Stomach smooth muscle (tissue), 2 donors: Measurements from ENCODE around the gene DHX57.

Source experiments
- H3K27ac ChIP-seq: one replicate; pipeline ENCODE4 v1.7.0; 2013; ENCODE audit warnings: mild to moderate bottlenecking, low read length, inconsistent platforms
- H3K27me3 ChIP-seq, 2 donors: one replicate each; pipeline ENCODE4 v1.7.0; 2013; ENCODE audit warnings: low read length in 2 of 2; ENCODE audit not compliant: insufficient read depth in 2 of 2, control insufficient read depth in 1 of 2
- H3K36me3 ChIP-seq, 2 donors: one replicate each; pipeline ENCODE4 v1.7.0; 2013; ENCODE audit warnings: low read length in 2 of 2; ENCODE audit not compliant: control insufficient read depth in 2 of 2, insufficient read depth in 2 of 2
- H3K4me1 ChIP-seq: one replicate; pipeline ENCODE4 v1.7.0; 2013; ENCODE audit warnings: low read length; ENCODE audit not compliant: control insufficient read depth, insufficient read depth
- H3K4me3 ChIP-seq, 2 donors: one replicate each; pipeline ENCODE4 v1.7.0; 2013; ENCODE audit warnings: low read length in 2 of 2
- H3K9ac ChIP-seq, 2 donors: one replicate each; pipeline ENCODE4 v1.7.0; 2013; ENCODE audit warnings: low read length in 2 of 2, mild to moderate bottlenecking in 1 of 2
- H3K9me3 ChIP-seq, 2 donors: one replicate each; pipeline ENCODE4 v1.7.0; 2013; ENCODE audit warnings: low read length in 2 of 2; ENCODE audit not compliant: control insufficient read depth in 2 of 2
- donor health status: healthy.
- donor health status: Pancreatic carcinoma.

The DHX57 gene

GRCh38 chr2:38871432-38871831 lies 4.3 kb downstream of the DHX57 start:
- Histone ChIP-seq H3K4me3 (no peak overlapping the region), H3K9ac (no peak overlapping the region), H3K4me1 (peaks cover 8% of the 10 kb centered on the region), H3K36me3 (peaks cover 0 to 3% of the 10 kb centered on the region in 2 donors), H3K9me3 (no peaks in the 10 kb centered on the region), H3K27me3 (no peaks in the 10 kb centered on the region), H3K27ac (no peak overlapping the region)

GRCh38 chr2:38866773-38867443 lies 8.8 kb downstream of the DHX57 start:
- Histone ChIP-seq H3K4me1 (no peaks in the 10 kb centered on the region), H3K27ac (no peak overlapping the region), H3K9ac (no peak overlapping the region), H3K4me3 (no peak overlapping the region), H3K27me3 (no peaks in the 10 kb centered on the region), H3K36me3 (peaks cover 8 to 18% of the 10 kb centered on the region in 2 donors), H3K9me3 (no peaks in the 10 kb centered on the region)

GRCh38 chr2:38863061-38863695 lies 12.6 kb downstream of the DHX57 start:
- Histone ChIP-seq H3K27ac (no peak overlapping the region), H3K36me3 (peaks cover 27 to 37% of the 10 kb centered on the region in 2 donors), H3K4me3 (no peak overlapping the region)

GRCh38 chr2:38862476-38862875 lies 13.3 kb downstream of the DHX57 start:
- Histone ChIP-seq H3K4me1 (no peaks in the 10 kb centered on the region), H3K4me3 (no peak overlapping the region), H3K9me3 (no peaks in the 10 kb centered on the region), H3K36me3 (peaks cover 31 to 37% of the 10 kb centered on the region in 2 donors), H3K9ac (no peak overlapping the region), H3K27me3 (no peaks in the 10 kb centered on the region), H3K27ac (no peak overlapping the region)

More at GRCh38 chr2:38863061-38863695, 12.6 kb downstream of the DHX57 start:
- Histone ChIP-seq H3K9me3 (no peaks in the 10 kb centered on the region), H3K9ac (no peak overlapping the region), H3K27me3 (no peaks in the 10 kb centered on the region), H3K4me1 (no peaks in the 10 kb centered on the region)

- Histone ChIP-seq H3K4me3 (no peak overlapping the region), H3K36me3 (peaks cover 31 to 45% of the 10 kb centered on the region in 2 donors), H3K27ac (no peak overlapping the region), H3K4me1 (no peaks in the 10 kb centered on the region), H3K9ac (no peak overlapping the region), H3K27me3 (no peaks in the 10 kb centered on the region), H3K9me3 (no peaks in the 10 kb centered on the region)
Observed at GRCh38 chr2:38856165-38856564, 19.6 kb downstream of the DHX57 start.

GRCh38 chr2:38850045-38850444 lies 25.7 kb downstream of the DHX57 start:
- Histone ChIP-seq H3K4me3 (no peak overlapping the region), H3K36me3 (peaks cover 27% of the 10 kb centered on the region in 2 donors), H3K4me1 (no peaks in the 10 kb centered on the region), H3K27me3 (no peaks in the 10 kb centered on the region), H3K9me3 (no peaks in the 10 kb centered on the region), H3K27ac (no peak overlapping the region), H3K9ac (no peak overlapping the region)

GRCh38 chr2:38836791-38837190 lies 38.9 kb downstream of the DHX57 start:
- no peak overlapping the region for H3K9ac ChIP-seq

GRCh38 chr2:38835990-38836389 lies 39.7 kb downstream of the DHX57 start:
- H3K4me1 ChIP-seq: no peaks in the 10 kb centered on the region
- H3K9ac ChIP-seq: no peak overlapping the region
- no peak overlapping the region for H3K27ac ChIP-seq
- H3K4me3 ChIP-seq: no peak overlapping the region
- H3K36me3 ChIP-seq: peaks cover 23 to 24% of the 10 kb centered on the region in 2 donors
- no peaks in the 10 kb centered on the region for H3K9me3 ChIP-seq
- no peaks in the 10 kb centered on the region for H3K27me3 ChIP-seq

More at GRCh38 chr2:38836791-38837190, 38.9 kb downstream of the DHX57 start:
- no peaks in the 10 kb centered on the region for H3K27me3 ChIP-seq
- peaks cover 26 to 30% of the 10 kb centered on the region in 2 donors for H3K36me3 ChIP-seq
- H3K9me3 ChIP-seq: no peaks in the 10 kb centered on the region
- H3K4me1 ChIP-seq: no peaks in the 10 kb centered on the region
- no peak overlapping the region for H3K27ac ChIP-seq
- no peak overlapping the region for H3K4me3 ChIP-seq

- Histone ChIP-seq H3K27me3 (no peaks in the 10 kb centered on the region), H3K9ac (no peak overlapping the region), H3K4me1 (no peaks in the 10 kb centered on the region), H3K36me3 (peaks cover 23 to 24% of the 10 kb centered on the region in 2 donors), H3K9me3 (no peaks in the 10 kb centered on the region), H3K4me3 (no peak overlapping the region), H3K27ac (no peak overlapping the region)
Observed at GRCh38 chr2:38835015-38835601, 40.6 kb downstream of the DHX57 start.

GRCh38 chr2:38830526-38831159 lies 45.1 kb downstream of the DHX57 start:
- H3K9ac ChIP-seq: no peak overlapping the region
- H3K4me1 ChIP-seq: no peaks in the 10 kb centered on the region
- H3K27ac ChIP-seq: no peak overlapping the region
- H3K9me3 ChIP-seq: no peaks in the 10 kb centered on the region
- no peak overlapping the region for H3K4me3 ChIP-seq
- H3K36me3 ChIP-seq: peaks cover 17 to 18% of the 10 kb centered on the region in 2 donors
- no peaks in the 10 kb centered on the region for H3K27me3 ChIP-seq
